Kidney tubule cell (primary cell): ENCODE data around the gene NUMBL.

ENCODE experiments used
- DNase-seq: peaks from one replicate; pipeline ENCODE4 v3.0.0-alpha.2; 2018; ENCODE audit warnings: low spot score

The NUMBL gene

DNA sequence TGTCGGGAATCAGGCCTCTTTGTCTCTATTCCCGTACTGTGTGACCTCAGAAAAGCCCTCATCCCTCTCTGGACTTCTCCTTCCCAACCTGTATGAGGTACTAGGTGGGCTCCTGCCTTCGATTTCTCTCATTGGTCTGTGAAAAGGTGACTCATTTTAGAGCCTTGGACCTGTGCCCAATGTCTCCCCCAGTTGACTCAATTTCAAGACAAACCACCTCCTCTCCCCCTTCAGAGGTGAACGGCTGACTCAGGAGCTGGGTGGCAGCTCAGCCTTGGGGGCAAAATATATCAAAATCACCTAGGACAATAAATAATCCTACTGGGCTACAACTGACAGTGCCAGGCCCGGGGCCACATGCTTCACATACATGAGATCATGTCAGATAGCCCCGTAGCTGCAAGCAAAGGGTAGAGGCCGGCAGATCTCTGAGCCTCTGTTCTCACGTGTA is 25.6 kb upstream of the NUMBL start:
- DNase-seq = peak; percentile 98

DNA sequence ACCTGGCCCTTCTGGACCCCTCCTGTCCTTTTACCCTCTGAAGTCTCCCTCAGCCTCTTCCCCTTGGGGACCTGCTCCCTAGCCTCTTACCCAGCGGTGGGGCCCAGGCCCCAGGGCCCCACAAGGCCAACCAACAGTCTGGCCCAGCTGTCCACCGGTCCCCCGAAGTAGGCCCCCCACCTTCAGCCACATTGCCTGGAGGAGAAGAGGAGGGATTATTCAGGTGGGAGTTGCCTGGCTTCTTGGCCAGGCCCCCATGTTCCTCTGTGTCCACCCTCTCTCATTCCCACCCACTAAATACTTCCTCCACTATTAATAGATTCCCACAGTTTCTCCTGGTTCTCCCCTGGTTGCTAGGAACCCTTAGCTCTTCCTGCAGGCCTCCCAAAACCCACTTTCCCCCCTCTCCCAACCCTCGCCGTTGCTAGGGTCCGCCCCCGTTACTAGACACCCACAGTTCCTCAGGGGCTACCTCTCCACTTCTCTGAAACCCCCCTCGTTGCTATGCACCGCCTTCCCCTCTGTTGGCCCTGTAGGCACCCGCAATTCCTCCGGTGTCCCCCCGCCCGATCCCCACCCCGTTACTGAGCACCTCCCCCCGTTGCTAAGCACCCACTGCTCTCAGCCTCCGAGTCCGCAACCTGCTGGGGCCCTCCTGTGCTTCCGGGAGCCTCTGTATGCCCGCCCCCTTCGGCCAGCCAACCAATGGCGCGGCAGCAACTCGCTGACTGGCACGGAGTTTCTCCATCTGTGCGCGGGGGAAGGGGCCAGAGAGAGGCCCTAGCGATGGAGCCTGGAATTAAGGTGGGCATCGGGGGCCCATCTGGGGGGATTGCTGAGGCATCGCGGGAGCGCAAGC is 24.2 kb upstream of the NUMBL start:
- peak; percentile 93 for DNase-seq

GRCh38 chr19:40713939-40714338 is 23.5 kb upstream of the NUMBL start:
- DNase-seq = no peak

DNA sequence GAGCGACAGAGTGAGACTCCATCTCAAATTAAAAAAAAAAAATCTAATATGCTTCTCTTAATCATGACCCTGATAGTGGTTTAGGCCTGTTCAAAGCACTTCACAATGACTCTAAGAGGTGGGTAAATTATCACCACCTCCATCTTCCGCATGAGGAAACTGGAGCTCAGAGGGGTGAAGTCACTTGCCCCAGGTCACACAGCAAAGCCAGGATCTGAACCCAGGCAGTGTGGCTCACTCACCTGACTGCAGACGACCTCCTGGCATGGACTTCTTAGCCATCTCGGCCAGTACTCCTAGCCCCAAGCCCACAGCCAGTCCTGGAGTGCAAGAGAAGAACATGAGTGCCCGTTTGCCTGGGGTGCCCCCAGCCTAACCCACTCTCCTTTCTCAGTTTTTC is 19.4 kb upstream of the NUMBL start:
- no peak for DNase-seq

- no peak for DNase-seq
Observed at GRCh38 chr19:40707615-40708014, 17.2 kb upstream of the NUMBL start.

- DNase-seq = no peak
Observed at GRCh38 chr19:40705950-40706619, 15.6 kb upstream of the NUMBL start.

GRCh38 chr19:40705362-40705651 is 14.9 kb upstream of the NUMBL start:
- DNase-seq = no peak

DNA sequence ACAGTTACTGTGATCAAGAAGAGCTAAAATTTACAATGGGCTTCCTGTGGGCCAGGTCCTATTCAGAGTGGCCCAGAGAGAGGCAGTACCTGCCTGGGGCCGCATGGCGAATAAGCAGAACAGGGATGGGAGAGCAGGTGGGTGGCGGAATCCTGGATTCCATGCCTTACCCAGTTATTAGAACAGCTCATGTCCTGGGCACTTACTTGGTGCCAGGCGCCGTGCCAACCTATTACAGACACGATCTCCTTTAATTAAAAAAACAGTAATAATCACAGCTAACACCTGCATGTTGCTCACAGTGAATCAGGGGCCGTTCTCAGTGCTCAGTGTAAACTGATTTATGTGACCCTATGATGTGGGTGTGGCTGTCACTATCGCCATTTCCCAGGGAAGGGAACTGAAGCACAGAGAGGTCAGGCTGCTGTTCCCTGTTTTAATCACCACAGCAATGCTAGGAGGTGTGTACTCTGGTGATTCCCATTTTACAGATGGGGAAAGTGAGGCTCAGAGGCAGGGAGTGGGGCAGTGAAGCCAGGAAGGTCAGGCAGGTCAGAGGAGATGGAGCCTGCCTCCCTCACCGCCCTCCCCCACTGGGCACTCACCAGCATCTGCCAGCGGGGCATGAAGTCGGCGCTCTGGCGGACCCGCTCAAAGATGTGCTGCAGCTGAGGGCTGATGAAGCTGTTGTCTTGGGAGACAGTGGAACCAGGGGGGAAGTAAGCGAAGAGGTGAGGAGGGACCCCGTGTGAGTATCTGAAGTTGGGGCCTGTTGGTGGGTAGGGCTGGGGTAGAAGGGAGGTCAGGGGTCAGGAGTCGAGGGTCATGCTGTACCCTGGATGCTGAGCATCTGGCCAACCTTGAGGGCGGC is 14.3 kb upstream of the NUMBL start:
- DNase-seq = no peak

GRCh38 chr19:40703029-40703755 is 12.7 kb upstream of the NUMBL start:
- no peak for DNase-seq

DNA sequence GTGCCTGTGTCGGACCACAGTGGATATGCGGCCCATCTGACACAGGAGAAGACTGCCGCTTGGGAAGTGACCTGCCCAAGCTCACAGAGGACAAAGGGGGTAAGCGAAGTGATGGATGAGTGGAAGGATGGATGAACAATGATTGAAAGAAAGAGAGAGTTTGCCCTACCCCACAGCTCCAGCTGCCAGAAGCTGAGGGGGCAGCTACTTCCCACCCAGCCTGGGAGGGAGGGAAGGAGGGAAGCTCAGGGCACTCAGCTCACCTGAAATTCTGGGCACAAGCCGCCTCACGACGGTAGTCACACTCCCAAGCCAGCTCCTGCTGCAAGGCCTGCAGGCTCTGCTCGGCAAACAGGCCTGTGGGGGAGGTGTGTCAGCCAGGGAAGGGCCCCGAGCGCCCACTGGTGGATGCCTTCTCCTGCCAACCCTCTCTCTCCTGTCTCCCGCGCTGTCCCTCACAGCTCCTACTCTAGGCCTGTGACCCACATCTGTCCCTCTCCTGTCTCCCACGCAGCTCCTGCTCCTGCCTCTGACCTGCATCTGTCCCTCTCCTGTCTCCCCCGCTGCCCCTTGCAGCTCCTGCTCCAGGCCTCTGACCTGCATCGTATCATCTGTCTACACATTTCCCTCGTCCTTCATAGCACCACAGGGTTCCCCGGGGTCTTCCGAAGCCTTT is 12.0 kb upstream of the NUMBL start:
- DNase-seq = no peak

GRCh38 chr19:40701758-40702157 is 11.3 kb upstream of the NUMBL start:
- DNase-seq = no peak

DNA sequence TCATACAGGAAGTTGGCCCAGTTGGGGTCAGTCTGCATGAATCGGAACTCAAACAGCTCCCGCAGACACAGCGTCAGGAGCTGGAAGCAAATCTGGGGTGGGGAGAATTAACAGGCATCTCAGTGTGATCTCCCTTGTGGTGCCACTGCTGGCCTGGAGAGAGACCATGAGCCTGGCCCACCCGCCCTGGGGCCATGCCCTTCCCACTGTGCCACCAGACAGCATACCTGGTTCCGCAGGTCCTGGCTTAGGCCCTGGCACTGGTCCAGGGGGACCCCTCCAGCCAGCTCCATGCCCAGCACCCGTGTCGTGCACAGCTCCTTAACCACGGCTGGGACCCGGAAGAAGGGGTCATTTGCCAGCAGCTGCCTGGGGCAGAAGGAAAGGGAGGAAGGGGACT is 9.6 kb upstream of the NUMBL start:
- no peak for DNase-seq

DNA sequence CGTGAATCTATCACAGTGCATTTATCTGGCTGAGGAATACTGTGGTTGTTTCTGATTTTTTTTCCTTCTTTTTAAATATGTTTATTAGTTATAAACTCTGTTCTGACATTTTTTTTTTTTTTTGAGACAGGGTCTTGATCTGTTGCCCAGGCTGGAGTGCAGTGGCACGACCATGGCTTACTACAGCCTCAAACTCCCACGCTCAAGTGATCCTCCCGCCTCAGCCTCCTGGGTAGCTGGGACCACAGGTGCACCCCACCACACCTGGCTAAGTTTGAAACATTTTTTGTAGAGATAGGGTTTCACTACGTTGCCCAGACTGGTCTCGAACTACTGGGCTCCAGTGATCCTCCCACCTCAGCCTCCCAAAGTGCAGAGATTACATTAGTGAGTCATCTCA is 6.6 kb upstream of the NUMBL start:
- no peak for DNase-seq

- DNase-seq = no peak
Observed at GRCh38 chr19:40695881-40696280, 5.4 kb upstream of the NUMBL start.

GRCh38 chr19:40693896-40694295 is 3.4 kb upstream of the NUMBL start:
- DNase-seq = no peak

DNA sequence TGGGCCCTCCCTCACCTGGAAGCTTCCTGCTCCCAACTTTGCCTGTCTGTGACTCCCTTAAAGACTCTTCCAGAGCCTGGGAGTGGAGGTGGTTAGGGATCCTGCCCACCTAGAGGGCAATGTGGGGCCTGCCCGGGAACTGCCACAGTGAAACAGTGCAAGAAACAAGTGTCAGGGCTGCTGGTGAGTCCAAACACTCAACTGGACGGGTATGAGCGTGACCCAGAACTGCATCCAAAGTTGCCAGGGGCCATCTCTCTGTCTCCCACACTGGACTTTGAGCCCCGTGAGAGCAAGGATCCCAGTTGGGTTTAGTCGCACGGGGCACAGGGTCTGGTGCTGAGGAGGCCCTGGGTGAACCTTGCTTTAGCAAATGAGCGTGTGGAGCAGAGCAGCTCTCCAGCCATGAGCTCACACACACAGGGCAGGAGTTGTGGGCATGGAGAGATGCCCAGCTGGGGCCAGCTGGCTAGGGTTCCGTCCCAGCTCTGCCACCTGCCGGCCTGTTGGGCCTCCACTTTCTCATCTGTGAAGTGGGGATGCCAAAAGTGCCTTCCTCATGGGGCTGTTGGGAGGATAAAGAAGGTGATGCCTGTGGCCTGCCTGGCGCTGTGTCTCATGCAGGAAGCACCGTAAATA is 2.8 kb upstream of the NUMBL start:
- no peak for DNase-seq

GRCh38 chr19:40692212-40692551 is 1.7 kb upstream of the NUMBL start:
- DNase-seq = no peak

DNA sequence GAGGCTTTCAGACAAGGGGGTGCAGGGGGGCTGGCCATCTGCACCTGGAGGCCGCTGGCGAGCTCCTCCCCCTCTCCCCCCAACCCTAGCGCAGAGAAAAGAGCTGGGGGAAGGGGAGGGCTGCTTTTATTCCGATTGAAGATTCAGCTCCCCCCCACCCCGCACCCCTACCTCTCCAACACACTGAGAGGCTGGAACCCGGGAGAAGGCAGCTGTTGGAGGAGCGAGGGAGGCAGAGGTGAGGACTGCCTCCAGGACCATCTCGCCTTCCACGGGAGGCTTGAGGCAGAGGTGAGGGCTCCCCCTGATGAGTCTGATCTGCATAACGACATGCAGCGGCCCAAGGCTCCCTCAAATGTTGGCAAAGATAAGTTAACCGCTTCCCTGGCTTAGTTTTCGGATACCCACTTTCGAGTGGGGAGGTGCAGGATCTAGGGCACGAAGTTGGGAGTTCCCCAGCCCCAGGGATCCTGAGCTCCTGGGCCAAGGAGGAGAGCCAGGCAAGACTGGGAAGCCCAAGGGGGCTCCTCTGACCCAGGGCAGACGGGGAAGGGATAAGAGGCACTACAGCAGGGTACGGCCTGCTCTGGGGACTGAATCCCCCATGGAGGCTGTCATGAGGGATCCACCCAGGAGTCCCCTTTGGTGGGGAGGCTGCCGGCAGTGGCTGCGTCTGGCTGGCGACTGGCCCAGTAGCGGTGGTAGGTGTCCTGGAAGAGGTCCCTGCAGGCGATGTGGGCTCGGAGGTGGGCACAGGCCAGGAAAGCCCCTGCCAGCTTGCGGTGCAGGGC is 1.2 kb upstream of the NUMBL start:
- no peak for DNase-seq

- DNase-seq = peak; percentile 89
Observed at GRCh38 chr19:40690693-40691420, 406 bp upstream of the NUMBL start.
